ENCODE data around the gene KIFC1.
"Not testable (repeated sequence)": the region's sequence is repeated elsewhere in the genome, so short reads cannot be mapped to it uniquely, and the experiment has no call there.

Gene KIFC1

GRCh38 chr6:33375143-33375671 lies 16.4 kb upstream of the KIFC1 start:
- no peak for DNase-seq

- DNase-seq, result no peak
Observed at GRCh38 chr6:33377171-33377570, 14.5 kb upstream of the KIFC1 start.

- not testable (repeated sequence) for DNase-seq
Observed at GRCh38 chr6:33379184-33379583, 12.4 kb upstream of the KIFC1 start.

GRCh38 chr6:33380272-33380981 lies 11.2 kb upstream of the KIFC1 start:
- no peak for DNase-seq

- DNase-seq, result no peak
Observed at GRCh38 chr6:33383427-33384185, 8.0 kb upstream of the KIFC1 start.

GRCh38 chr6:33384581-33385020 lies 7.0 kb upstream of the KIFC1 start:
- no peak for DNase-seq

- DNase-seq, result no peak
Observed at GRCh38 chr6:33390173-33390572, 1.4 kb upstream of the KIFC1 start.

GRCh38 chr6:33390767-33391277 lies 801 bp upstream of the KIFC1 start:
- no peak for DNase-seq

GRCh38 chr6:33391922-33392594 lies 435 bp downstream of the KIFC1 start:
- DNase-seq, result peak; percentile 66

- DNase-seq, result no peak
Observed at GRCh38 chr6:33392595-33392948, 949 bp downstream of the KIFC1 start.

- no peak for DNase-seq
Observed at GRCh38 chr6:33392979-33393378, 1.4 kb downstream of the KIFC1 start.

- no peak for DNase-seq
Observed at GRCh38 chr6:33397541-33397940, 5.9 kb downstream of the KIFC1 start.

- DNase-seq, result not testable (repeated sequence)
Observed at GRCh38 chr6:33398601-33399000, 7.0 kb downstream of the KIFC1 start.

- DNase-seq, result not testable (repeated sequence)
Observed at GRCh38 chr6:33399881-33400280, 8.3 kb downstream of the KIFC1 start.

- DNase-seq, result no peak
Observed at GRCh38 chr6:33404884-33405283, 13.3 kb downstream of the KIFC1 start.

GRCh38 chr6:33405386-33405940 lies 13.8 kb downstream of the KIFC1 start:
- DNase-seq, result no peak

- no peak for DNase-seq
Observed at GRCh38 chr6:33406126-33406525, 14.5 kb downstream of the KIFC1 start.

- DNase-seq, result no peak
Observed at GRCh38 chr6:33407132-33407718, 15.6 kb downstream of the KIFC1 start.

GRCh38 chr6:33410050-33410710 lies 18.6 kb downstream of the KIFC1 start:
- DNase-seq, result peak; percentile 98

- no peak for DNase-seq
Observed at GRCh38 chr6:33410711-33411631, 19.3 kb downstream of the KIFC1 start, which contains the start of gene PHF1. Gene PHF1, plus strand, starts transcription at chr6:33411014. Its CDS starts 1,250 bp downstream, at chr6:33412264.

GRCh38 chr6:33411632-33412005 lies 20.0 kb downstream of the KIFC1 start:
- no peak for DNase-seq

Measured in activated CD4-positive, alpha-beta T cell treated with anti-CD3 and anti-CD28 coated beads, Interleukin-2, amount 50 U/mL, for 16 hours (primary cell).